Breast epithelium (tissue), 3 donors: ENCODE data around the gene CACNA1F.

Experiments used
- POLR2A ChIP-seq: fragments of 450-650 bp; IDR thresholded peaks from one replicate; pipeline ENCODE4 v1.6.1; 2016; ENCODE audit warnings: antibody characterized with exemption, mild to moderate bottlenecking, moderate library complexity
- TF ChIP-seq, protein P1 (sequence below), 3 donors: fragments of 450-650 bp; IDR thresholded peaks; one replicate each; pipeline ENCODE4 v1.5.1; 2016 to 2017; ENCODE audit warnings: antibody characterized with exemption in 3 of 3, mild to moderate bottlenecking in 3 of 3, moderate library complexity in 3 of 3

- TF ChIP-seq, protein P1, sequence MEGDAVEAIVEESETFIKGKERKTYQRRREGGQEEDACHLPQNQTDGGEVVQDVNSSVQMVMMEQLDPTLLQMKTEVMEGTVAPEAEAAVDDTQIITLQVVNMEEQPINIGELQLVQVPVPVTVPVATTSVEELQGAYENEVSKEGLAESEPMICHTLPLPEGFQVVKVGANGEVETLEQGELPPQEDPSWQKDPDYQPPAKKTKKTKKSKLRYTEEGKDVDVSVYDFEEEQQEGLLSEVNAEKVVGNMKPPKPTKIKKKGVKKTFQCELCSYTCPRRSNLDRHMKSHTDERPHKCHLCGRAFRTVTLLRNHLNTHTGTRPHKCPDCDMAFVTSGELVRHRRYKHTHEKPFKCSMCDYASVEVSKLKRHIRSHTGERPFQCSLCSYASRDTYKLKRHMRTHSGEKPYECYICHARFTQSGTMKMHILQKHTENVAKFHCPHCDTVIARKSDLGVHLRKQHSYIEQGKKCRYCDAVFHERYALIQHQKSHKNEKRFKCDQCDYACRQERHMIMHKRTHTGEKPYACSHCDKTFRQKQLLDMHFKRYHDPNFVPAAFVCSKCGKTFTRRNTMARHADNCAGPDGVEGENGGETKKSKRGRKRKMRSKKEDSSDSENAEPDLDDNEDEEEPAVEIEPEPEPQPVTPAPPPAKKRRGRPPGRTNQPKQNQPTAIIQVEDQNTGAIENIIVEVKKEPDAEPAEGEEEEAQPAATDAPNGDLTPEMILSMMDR (IDR thresholded peaks at IDR 0.05) = no peak
- TF ChIP-seq POLR2A = no peak
These were observed 53.8 kb downstream of the CACNA1F start for GRCh38 chrX:49179358-49179757.
